Ishikawa (cell line): ENCODE data around the gene LAD1.

Source experiments
- CEBPB ChIP-seq: IDR thresholded peaks from 2 replicates; pipeline ENCODE4 v1.6.1; 2012
- CREB1 ChIP-seq: IDR thresholded peaks from 2 replicates; pipeline ENCODE4 v1.6.1; 2012; ENCODE audit warnings: low read depth
- EGR1 ChIP-seq: IDR thresholded peaks from 2 replicates; pipeline ENCODE4 v1.6.1; 2012
- EP300 ChIP-seq: IDR thresholded peaks from 2 replicates; pipeline ENCODE4 v1.6.1; 2012; ENCODE audit warnings: borderline replicate concordance
- FOXM1 ChIP-seq: IDR thresholded peaks from 2 replicates; pipeline ENCODE4 v1.6.1; 2012; ENCODE audit warnings: low read depth, borderline replicate concordance
- NFIC ChIP-seq: IDR thresholded peaks from 2 replicates; pipeline ENCODE4 v1.6.1; 2012
- RAD21 ChIP-seq: IDR thresholded peaks from 2 replicates; pipeline ENCODE4 v1.6.1; 2012; ENCODE audit warnings: low read depth
- TAF1 ChIP-seq: IDR thresholded peaks from 2 replicates; pipeline ENCODE4 v1.6.1; 2012; ENCODE audit warnings: low read depth, mild to moderate bottlenecking
- TCF12 ChIP-seq: IDR thresholded peaks from 2 replicates; pipeline ENCODE4 v1.6.1; 2012; ENCODE audit warnings: low read depth
- TEAD4 ChIP-seq: IDR thresholded peaks from 2 replicates; pipeline ENCODE4 v1.6.1; 2012
- YY1 ChIP-seq: IDR thresholded peaks from 2 replicates; pipeline ENCODE4 v1.6.1; 2012; ENCODE audit warnings: low read depth
- ZBTB7A ChIP-seq: IDR thresholded peaks from 2 replicates; pipeline ENCODE4 v1.6.1; 2012; ENCODE audit warnings: low read depth
- TF ChIP-seq, protein P1 (sequence below): IDR thresholded peaks from 2 replicates; pipeline ENCODE4 v1.6.1; 2012; ENCODE audit warnings: low read depth, mild to moderate bottlenecking
- TF ChIP-seq, protein P2 (sequence below): IDR thresholded peaks from 2 replicates; pipeline ENCODE4 v1.6.1; 2012
- TF ChIP-seq, protein P3 (sequence below): IDR thresholded peaks from 2 replicates; pipeline ENCODE4 v1.6.1; 2012

LAD1 gene

DNA sequence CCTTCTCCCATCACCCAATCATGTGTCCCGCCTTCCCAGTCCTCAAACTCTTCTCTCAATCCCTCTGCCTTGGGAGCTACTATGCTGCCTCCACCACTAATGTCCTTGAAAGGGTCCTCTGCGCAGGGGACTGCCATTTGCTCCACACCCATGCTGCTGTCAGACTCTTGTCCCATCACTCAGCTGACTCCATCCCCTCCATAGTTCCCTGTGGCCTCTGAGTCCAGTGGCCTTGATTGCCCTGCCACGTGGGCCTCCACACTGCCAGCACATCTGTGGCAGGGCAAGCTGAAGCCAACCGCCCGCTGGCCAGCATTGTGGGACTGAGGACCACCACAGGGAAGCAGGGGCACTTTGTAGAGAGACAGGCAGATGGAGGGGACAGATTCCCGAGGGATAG lies 20.3 kb downstream of the LAD1 start:
- no peak for TF ChIP-seq TCF12
- no peak for TF ChIP-seq CEBPB
- no peak for TF ChIP-seq RAD21
- TF ChIP-seq, protein P1, sequence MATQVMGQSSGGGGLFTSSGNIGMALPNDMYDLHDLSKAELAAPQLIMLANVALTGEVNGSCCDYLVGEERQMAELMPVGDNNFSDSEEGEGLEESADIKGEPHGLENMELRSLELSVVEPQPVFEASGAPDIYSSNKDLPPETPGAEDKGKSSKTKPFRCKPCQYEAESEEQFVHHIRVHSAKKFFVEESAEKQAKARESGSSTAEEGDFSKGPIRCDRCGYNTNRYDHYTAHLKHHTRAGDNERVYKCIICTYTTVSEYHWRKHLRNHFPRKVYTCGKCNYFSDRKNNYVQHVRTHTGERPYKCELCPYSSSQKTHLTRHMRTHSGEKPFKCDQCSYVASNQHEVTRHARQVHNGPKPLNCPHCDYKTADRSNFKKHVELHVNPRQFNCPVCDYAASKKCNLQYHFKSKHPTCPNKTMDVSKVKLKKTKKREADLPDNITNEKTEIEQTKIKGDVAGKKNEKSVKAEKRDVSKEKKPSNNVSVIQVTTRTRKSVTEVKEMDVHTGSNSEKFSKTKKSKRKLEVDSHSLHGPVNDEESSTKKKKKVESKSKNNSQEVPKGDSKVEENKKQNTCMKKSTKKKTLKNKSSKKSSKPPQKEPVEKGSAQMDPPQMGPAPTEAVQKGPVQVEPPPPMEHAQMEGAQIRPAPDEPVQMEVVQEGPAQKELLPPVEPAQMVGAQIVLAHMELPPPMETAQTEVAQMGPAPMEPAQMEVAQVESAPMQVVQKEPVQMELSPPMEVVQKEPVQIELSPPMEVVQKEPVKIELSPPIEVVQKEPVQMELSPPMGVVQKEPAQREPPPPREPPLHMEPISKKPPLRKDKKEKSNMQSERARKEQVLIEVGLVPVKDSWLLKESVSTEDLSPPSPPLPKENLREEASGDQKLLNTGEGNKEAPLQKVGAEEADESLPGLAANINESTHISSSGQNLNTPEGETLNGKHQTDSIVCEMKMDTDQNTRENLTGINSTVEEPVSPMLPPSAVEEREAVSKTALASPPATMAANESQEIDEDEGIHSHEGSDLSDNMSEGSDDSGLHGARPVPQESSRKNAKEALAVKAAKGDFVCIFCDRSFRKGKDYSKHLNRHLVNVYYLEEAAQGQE, result no peak
- no peak for TF ChIP-seq TAF1
- TF ChIP-seq YY1, result no peak
- no peak for TF ChIP-seq FOXM1

DNA sequence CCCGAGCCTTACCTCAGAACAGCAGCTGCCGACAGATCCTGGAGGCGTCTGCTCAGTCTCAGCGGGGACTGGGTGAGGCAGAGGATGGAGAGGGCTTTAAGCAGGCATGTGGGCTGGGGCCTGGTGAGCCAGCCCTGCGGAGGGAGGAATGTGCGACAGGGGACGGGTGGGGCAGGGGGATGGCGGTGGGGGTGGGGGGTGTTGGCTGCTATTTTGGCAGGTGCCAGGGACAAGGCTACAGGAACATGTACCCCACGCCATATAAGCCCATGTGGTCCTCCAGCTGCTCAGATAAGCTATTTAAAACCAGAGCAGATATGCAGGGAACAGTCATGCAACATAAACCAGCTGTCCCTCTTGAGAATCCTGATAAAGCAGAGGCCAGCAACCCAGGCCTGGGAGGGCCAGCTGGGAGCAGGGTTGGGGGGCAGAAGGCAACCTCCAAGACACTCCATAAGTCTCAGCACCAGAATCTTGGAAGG lies 21.5 kb downstream of the LAD1 start, which contains the start of gene TNNT2:
Gene TNNT2, minus strand, starts transcription at position 70 of the 482 bp plus-strand sequence. CDS start 4,426 bp downstream, outside the sequence.
- TF ChIP-seq, protein P1, result no peak
- TF ChIP-seq, protein P2, sequence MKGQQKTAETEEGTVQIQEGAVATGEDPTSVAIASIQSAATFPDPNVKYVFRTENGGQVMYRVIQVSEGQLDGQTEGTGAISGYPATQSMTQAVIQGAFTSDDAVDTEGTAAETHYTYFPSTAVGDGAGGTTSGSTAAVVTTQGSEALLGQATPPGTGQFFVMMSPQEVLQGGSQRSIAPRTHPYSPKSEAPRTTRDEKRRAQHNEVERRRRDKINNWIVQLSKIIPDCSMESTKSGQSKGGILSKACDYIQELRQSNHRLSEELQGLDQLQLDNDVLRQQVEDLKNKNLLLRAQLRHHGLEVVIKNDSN, result no peak
- TF ChIP-seq, protein P3, sequence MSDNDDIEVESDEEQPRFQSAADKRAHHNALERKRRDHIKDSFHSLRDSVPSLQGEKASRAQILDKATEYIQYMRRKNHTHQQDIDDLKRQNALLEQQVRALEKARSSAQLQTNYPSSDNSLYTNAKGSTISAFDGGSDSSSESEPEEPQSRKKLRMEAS, result no peak
- no peak for TF ChIP-seq TCF12
- no peak for TF ChIP-seq EGR1
- no peak for TF ChIP-seq TAF1
- no peak for TF ChIP-seq CEBPB
- no peak for TF ChIP-seq CREB1
- no peak for TF ChIP-seq NFIC
- no peak for TF ChIP-seq FOXM1
- TF ChIP-seq TEAD4, result no peak
- TF ChIP-seq YY1, result no peak
- TF ChIP-seq RAD21, result no peak
- no peak for TF ChIP-seq ZBTB7A

DNA sequence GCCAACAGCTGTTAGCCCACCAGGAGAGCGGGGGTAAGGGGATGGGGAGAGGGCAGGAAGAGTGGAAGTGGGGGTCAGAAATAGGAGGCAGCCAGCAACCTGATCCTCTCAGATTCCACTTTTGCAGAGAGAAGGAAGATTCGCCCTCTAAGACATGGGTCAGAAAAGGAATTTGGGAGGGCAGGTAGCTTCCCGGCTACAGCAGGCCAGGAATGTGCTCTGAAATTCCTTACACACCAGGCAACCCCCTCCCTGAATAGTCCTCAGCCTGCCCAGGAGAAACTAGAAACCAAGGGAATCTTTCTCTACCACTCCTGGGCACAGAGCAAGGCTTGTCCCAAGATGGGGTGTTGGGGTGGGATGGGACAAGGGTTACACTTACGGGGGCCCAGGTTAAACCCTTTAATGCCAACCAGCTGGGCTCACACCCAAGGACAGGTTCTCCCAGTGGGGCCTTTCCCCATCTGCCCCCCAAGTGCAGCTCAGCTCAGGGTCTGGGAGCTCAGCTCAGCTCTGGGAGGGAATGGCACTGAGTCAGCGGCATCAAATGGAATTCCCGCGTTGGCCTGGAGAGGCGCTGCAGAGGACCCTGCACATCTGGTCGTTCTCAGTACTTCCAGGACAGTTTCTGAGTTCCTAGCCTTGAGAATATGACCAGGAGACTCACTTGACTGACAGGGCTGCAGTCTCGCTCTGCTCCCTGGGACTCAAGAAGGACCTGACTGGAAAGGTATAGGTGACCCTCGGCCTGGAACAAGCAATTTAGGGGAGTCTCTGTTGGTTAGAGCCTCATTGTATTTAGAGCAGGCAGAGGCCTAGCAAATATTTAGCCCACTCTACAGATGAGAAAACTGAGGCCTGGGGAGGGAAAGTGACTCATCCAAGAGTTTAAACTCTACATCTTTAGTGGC lies 22.4 kb downstream of the LAD1 start:
- TF ChIP-seq, protein P2, result no peak
- TF ChIP-seq TEAD4, result peak; percentile 77
- peak; percentile 51 for TF ChIP-seq RAD21

DNA sequence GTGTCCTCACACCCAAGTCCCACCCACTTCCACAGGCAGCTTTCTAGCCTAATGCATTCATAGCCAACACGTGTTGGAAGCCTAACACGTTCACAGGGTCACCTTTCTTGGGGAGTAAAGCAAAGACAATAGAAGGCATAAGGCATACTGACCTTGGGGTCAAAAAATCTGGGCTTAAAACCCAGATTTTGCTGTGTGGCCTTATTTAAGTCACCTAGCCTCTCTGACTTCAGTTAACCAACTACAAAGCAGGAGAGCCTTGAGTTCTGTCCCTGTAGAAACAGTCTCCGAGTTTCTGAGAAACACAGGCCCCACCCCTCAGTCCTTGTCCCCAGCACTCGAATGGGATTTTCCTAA lies 23.0 kb downstream of the LAD1 start:
- TF ChIP-seq YY1, result no peak

DNA sequence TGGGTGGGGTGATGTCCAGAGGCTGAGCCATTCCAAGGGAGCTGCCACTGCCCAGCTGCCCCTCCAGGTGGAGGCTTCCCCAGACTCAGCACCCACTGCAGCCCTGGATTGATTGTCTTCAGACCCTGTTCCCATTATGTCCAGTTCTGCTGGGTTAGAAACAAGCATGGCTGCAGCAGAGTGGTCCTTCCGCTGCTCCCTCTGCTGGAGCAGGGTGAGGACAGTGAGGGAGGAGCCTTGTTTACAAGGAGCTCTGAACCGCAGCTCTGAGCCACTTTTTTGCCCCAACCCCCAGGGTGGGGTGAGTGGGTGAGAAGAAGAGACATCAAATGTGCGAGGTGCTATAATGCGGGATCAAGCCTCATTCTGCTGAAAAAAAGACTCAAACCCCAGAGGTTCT lies 24.0 kb downstream of the LAD1 start:
- TF ChIP-seq TEAD4, result no peak
- TF ChIP-seq TCF12, result no peak

DNA sequence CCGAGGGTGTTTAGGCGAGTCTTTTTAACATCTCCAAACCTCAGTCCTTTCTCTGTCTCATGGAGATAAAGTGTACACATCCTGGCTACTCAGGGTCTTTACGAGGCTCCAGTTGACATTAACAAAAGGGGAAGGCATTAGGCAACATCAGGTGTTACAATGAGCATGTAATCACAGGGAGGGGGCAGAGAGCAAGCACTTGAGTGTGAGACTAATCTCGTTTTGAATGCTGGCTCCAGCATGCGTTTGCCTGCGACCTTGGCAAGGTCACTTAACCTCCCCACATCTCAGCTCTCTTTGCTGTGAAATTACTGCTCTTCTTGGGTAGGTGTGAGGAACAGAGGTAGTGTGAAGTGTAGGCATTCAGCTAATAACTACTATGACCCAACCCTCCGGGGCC lies 24.8 kb downstream of the LAD1 start:
- TF ChIP-seq, protein P3, result no peak
- TF ChIP-seq EP300 (no peak), TCF12 (no peak), RAD21 (no peak), EGR1 (no peak)

DNA sequence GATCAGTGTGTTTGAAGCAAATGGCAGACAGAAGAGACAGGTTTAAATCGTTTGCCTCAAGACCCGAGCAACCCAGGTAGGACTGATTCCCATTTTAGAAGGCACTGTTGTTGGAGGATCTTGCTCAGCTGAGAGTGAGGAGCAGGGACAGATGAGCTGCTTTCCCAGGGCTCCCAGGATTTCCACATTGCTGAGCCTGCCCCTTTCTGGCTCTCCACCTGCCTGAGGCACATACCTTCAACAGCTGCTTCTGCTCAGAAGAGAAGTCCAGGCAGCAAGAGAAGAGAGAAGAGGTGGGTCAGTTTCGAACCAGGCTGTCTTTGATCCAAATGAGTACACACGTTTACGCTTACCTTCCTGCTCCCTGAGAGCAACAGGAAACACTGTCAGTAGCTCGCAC lies 27.3 kb downstream of the LAD1 start:
- TF ChIP-seq, protein P3, result no peak
- TF ChIP-seq TCF12 (no peak), EP300 (no peak), EGR1 (no peak), NFIC (no peak), YY1 (no peak), TEAD4 (no peak), TAF1 (no peak), CEBPB (no peak), ZBTB7A (no peak), FOXM1 (no peak)
- TF ChIP-seq, protein P2, result no peak
- TF ChIP-seq, protein P1, result no peak
